HepG2 (cell line): ENCODE results near the gene S100A12. TPM values are rescaled to one million over a fixed set of nuclear protein-coding genes. Genes with fewer than 3 reads are reported as not detected.

Source experiments
- BCL6 ChIP-seq: IDR thresholded peaks from 2 replicates; pipeline ENCODE4 v1.6.1; 2016; ENCODE audit warnings: missing genetic modification reagents, missing compliant biosample characterization
- CREM ChIP-seq, 2 experiments: sonication (generic) in 1 of 2; formaldehyde crosslinking in 1 of 2; IDR thresholded peaks; 2 replicates each; pipeline versions ENCODE4 v1.4.0 to v1.6.1; 2016 to 2020; ENCODE audit warnings: antibody characterized with exemption in 1 of 2, mild to moderate bottlenecking in 1 of 2, missing genetic modification reagents in 1 of 2
- ZNF230 ChIP-seq: sonication (generic); formaldehyde crosslinking; IDR thresholded peaks from 2 replicates; pipeline ENCODE4 v1.4.0; 2020; ENCODE audit warnings: mild to moderate bottlenecking, missing genetic modification reagents
- ZNF264 ChIP-seq: sonication (generic); formaldehyde crosslinking; IDR thresholded peaks from 2 replicates; pipeline ENCODE4 v1.4.0; 2020; ENCODE audit warnings: missing genetic modification reagents
- ZNF660 ChIP-seq: sonication (generic); formaldehyde crosslinking; IDR thresholded peaks from 2 replicates; pipeline ENCODE4 v1.5.1; 2020; ENCODE audit warnings: mild to moderate bottlenecking, low read depth, missing genetic modification reagents, borderline replicate concordance
- ZZZ3 ChIP-seq: sonication (generic); formaldehyde crosslinking; IDR thresholded peaks from 2 replicates; pipeline ENCODE4 v1.4.0; 2020; ENCODE audit warnings: missing genetic modification reagents, mild to moderate bottlenecking, borderline replicate concordance
- polyA plus RNA-seq, 8 experiments: library from polyadenylated mRNA; depleted of rRNA in 3 of 8; stranded (reverse) in 7 of 8; unstranded in 1 of 8; fragments of >200 nt; fragmentation: Illumina TruSeq in 4 of 8; extraction: Trizol in 4 of 8; gene quantifications; 2 replicates each; pipeline versions ENCODE4 v1.2.1 to v1.2.3, GENCODE V29; 2011 to 2016; ENCODE audit warnings: low read depth in 4 of 8, missing spikeins in 1 of 8, mixed read lengths in 1 of 8; ENCODE audit not compliant: insufficient read depth in 1 of 8
- total RNA-seq, 5 experiments: library from RNA; depleted of rRNA; stranded (reverse); fragments of >200 nt; fragmentation: Illumina TruSeq; extraction: Trizol; gene quantifications; 2 replicates each; pipeline ENCODE4 v1.2.3, GENCODE V29; 2016; ENCODE audit warnings: low read depth in 1 of 5
- TF ChIP-seq, protein P1 (sequence below): sonication (generic); formaldehyde crosslinking; IDR thresholded peaks from 2 replicates; pipeline ENCODE4 v1.5.0; 2020; ENCODE audit warnings: missing genetic modification reagents
- TF ChIP-seq, protein P2 (sequence below): sonication (generic); formaldehyde crosslinking; IDR thresholded peaks from 2 replicates; pipeline ENCODE4 v1.4.0; 2020; ENCODE audit warnings: mild to moderate bottlenecking, missing genetic modification reagents
- TF ChIP-seq, protein P3 (sequence below): sonication (generic); formaldehyde crosslinking; IDR thresholded peaks from 2 replicates; pipeline ENCODE4 v1.4.0; 2020; ENCODE audit warnings: mild to moderate bottlenecking, low read depth, missing genetic modification reagents

The S100A12 gene
- total and polyA plus RNA-seq, 2 of the 13 experiments (the other 11 are each of a cell fraction or from before 2014, with no cell fraction given), result not detected

DNA sequence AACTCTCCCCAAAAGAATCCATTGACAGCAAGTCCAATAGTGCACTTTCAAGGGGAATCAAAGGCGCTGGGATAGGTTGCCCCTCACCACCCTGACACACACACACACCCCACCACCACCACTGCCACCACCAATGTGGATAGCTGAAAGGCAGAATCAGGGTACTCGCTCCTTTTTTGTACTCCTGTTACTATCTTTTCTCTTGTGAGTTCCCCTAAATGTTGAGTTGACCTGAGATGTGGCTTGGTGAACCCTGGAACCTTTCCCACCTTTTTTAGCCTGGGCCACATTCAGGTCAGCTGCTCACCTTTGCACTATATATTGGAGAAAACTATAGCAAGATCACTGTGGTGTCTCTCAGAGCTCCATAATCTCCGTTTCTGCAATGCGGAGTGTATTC is 11.6 kb upstream of the S100A12 start (continued):
- TF ChIP-seq ZNF660 (CRISPR knock-in tag) (no peak), ZNF264 (CRISPR knock-in tag) (no peak), ZNF230 (CRISPR knock-in tag) (no peak), BCL6 (CRISPR knock-in tag) (no peak), CREM (IDR thresholded peaks at IDR 0.05) (no peak), CREM (CRISPR knock-in tag; IDR thresholded peaks at IDR 0.05) (no peak), ZZZ3 (no peak)
- TF ChIP-seq, protein P1, sequence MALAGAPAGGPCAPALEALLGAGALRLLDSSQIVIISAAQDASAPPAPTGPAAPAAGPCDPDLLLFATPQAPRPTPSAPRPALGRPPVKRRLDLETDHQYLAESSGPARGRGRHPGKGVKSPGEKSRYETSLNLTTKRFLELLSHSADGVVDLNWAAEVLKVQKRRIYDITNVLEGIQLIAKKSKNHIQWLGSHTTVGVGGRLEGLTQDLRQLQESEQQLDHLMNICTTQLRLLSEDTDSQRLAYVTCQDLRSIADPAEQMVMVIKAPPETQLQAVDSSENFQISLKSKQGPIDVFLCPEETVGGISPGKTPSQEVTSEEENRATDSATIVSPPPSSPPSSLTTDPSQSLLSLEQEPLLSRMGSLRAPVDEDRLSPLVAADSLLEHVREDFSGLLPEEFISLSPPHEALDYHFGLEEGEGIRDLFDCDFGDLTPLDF, result no peak
- TF ChIP-seq, protein P2, sequence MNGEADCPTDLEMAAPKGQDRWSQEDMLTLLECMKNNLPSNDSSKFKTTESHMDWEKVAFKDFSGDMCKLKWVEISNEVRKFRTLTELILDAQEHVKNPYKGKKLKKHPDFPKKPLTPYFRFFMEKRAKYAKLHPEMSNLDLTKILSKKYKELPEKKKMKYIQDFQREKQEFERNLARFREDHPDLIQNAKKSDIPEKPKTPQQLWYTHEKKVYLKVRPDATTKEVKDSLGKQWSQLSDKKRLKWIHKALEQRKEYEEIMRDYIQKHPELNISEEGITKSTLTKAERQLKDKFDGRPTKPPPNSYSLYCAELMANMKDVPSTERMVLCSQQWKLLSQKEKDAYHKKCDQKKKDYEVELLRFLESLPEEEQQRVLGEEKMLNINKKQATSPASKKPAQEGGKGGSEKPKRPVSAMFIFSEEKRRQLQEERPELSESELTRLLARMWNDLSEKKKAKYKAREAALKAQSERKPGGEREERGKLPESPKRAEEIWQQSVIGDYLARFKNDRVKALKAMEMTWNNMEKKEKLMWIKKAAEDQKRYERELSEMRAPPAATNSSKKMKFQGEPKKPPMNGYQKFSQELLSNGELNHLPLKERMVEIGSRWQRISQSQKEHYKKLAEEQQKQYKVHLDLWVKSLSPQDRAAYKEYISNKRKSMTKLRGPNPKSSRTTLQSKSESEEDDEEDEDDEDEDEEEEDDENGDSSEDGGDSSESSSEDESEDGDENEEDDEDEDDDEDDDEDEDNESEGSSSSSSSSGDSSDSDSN (CRISPR knock-in tag), result no peak
- TF ChIP-seq, protein P3, sequence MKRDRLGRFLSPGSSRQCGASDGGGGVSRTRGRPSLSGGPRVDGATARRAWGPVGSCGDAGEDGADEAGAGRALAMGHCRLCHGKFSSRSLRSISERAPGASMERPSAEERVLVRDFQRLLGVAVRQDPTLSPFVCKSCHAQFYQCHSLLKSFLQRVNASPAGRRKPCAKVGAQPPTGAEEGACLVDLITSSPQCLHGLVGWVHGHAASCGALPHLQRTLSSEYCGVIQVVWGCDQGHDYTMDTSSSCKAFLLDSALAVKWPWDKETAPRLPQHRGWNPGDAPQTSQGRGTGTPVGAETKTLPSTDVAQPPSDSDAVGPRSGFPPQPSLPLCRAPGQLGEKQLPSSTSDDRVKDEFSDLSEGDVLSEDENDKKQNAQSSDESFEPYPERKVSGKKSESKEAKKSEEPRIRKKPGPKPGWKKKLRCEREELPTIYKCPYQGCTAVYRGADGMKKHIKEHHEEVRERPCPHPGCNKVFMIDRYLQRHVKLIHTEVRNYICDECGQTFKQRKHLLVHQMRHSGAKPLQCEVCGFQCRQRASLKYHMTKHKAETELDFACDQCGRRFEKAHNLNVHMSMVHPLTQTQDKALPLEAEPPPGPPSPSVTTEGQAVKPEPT, result no peak
